CD4-positive, alpha-beta T cell treated with Interferon gamma for 1 hour (primary cell): Measurements from ENCODE around the gene GYPC.

Experiments
- DNase-seq: peaks from one replicate; pipeline ENCODE4 v3.0.0-alpha.2; 2020

GYPC gene

DNA sequence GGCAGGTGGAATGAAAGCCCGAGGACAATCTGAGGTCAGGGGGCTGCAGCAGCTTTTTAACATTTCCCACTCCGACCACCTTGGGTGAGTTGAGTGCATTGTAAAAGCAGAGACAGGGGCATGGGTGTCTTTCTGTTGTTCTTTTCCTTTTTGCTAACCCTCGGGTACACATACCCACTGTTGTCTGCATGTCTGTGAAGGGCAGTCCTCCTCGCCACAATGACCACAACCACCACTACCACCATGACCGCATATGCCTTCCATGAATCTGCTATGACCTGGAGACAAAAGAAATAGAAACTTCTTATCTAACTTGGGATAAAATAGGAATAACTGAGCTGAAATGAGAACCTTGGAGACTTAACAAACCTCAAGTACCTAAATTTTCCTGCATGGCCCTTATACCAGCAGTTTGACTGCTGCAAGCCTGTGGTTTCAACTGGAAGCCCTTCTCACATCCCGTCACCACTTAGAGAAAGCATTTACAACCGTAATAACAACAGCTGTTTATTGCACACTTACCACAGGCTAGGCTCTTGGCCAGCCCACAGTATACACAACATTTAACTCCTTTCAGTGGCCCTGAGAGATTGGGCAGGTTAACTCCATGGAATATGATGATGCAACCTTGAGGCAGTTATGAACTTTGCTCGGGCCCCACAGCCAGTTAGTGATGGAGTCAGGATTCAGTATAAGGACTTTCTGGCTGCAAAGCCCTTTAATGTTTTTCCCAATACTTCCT, 80.3 kb downstream of the GYPC start:
- no peak for DNase-seq

GRCh38 chr2:126739141-126739540, 83.2 kb downstream of the GYPC start:
- DNase-seq: no peak

DNA sequence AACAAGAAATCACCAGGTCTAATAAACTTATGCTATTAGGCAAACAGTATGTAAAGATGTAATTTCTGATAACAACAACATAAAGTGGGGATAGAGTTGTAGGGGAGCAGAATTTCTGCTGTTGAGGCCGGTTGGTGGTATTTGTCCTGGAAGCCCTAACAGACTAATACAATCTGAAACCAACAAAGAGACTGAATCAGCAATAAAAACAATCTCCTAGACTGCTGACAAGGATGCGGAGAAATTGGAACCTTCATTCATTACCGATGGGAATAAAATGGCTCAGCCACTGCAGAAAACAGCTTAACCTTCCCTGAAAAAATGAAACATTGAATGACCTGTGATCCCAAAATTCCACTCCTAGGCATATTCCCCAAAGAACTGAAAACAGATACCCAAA, 88.7 kb downstream of the GYPC start:
- no peak for DNase-seq
